ENCODE data around the gene GCHFR. TPM values are rescaled to one million over a fixed set of nuclear protein-coding genes. Genes with fewer than 3 reads are reported as not detected.

The GCHFR gene
- total and polyA plus RNA-seq, 8 donors = 4.9 to 21.4 (median 8.7) TPM

- H3K4me3 ChIP-seq = no peak overlapping the region
- no peaks in the 10 kb centered on the region for H3K36me3 ChIP-seq
- no peaks in the 10 kb centered on the region for H3K9me3 ChIP-seq
- H3K27ac ChIP-seq = peak overlapping the region; percentile 59 to 92 (median 74)
- intact Hi-C loops (cut with DNase I) = no loop called here
- H3K27me3 ChIP-seq = no peaks in the 10 kb centered on the region
- peaks cover 31 to 50% (median 34%) of the 10 kb centered on the region in 3 donors for H3K4me1 ChIP-seq
- DNase-seq = peak; percentile 75 to 87 (median 83)
- peak; percentile 80 to 90 (median 86) for ATAC-seq
- FAIRE-seq = no peak
- TF ChIP-seq CTCF (IDR thresholded peaks at IDR 0.05) = no peak
- 5 to 7% methylated on average over 4 of the region's 4 CpGs for WGBS, 2 donors
Measured at GRCh38 chr15:40787344-40787841, 23.5 kb downstream of the GCHFR start.

GRCh38 chr15:40787991-40788390, 24.1 kb downstream of the GCHFR start:
- no peaks in the 10 kb centered on the region for H3K36me3 ChIP-seq
- no peaks in the 10 kb centered on the region for H3K9me3 ChIP-seq
- H3K27me3 ChIP-seq = no peaks in the 10 kb centered on the region
- DNase-seq (peak in 1 of 6 donors; percentile 30), ATAC-seq (peak in 3 of 4 donors; percentile 10 to 19 (median 14)), FAIRE-seq (no peak)
- 47 to 48% methylated on average over 6 of the region's 6 CpGs for WGBS, 2 donors
- intact Hi-C loops (cut with DNase I) = no loop called here
- H3K4me1 ChIP-seq = peaks cover 31 to 51% (median 34%) of the 10 kb centered on the region in 3 donors
- no peak for TF ChIP-seq CTCF (IDR thresholded peaks at IDR 0.05)
- peak overlapping the region; percentile 59 to 92 (median 74) for H3K27ac ChIP-seq
- H3K4me3 ChIP-seq = no peak overlapping the region

- no peak for FAIRE-seq
- WGBS, 2 donors = 86 to 92% methylated on average over 5 of the region's 5 CpGs
- no peak for TF ChIP-seq CTCF (IDR thresholded peaks at IDR 0.05)
- H3K4me3 ChIP-seq = no peak overlapping the region
- ATAC-seq = no peak
- no peaks in the 10 kb centered on the region for H3K27me3 ChIP-seq
- intact Hi-C loops (cut with DNase I) = no loop called here
- H3K9me3 ChIP-seq = no peaks in the 10 kb centered on the region
- peak overlapping the region in 3 of 4 donors; percentile 52 to 92 (median 80) for H3K27ac ChIP-seq
- no peaks in the 10 kb centered on the region for H3K36me3 ChIP-seq
- peak in 1 of 6 donors; percentile 20 for DNase-seq
- peaks cover 34 to 62% (median 43%) of the 10 kb centered on the region in 3 donors for H3K4me1 ChIP-seq
Measured at GRCh38 chr15:40789119-40789518, 25.3 kb downstream of the GCHFR start.

GRCh38 chr15:40789999-40790398, 26.1 kb downstream of the GCHFR start:
- no peaks in the 10 kb centered on the region for H3K9me3 ChIP-seq
- ATAC-seq (no peak), FAIRE-seq (no peak), DNase-seq (peak in 1 of 6 donors; percentile 12)
- intact Hi-C loops (cut with DNase I) = no loop called here
- no peaks in the 10 kb centered on the region for H3K27me3 ChIP-seq
- no peak overlapping the region for H3K4me3 ChIP-seq
- 94 to 95% methylated on average over 8 of the region's 8 CpGs for WGBS, 2 donors
- TF ChIP-seq CTCF (IDR thresholded peaks at IDR 0.05) = no peak
- no peaks in the 10 kb centered on the region for H3K36me3 ChIP-seq
- H3K27ac ChIP-seq = peak overlapping the region in 2 of 4 donors; percentile 22 to 36
- H3K4me1 ChIP-seq = peaks cover 34 to 64% (median 47%) of the 10 kb centered on the region in 3 donors

GRCh38 chr15:40790718-40791117, 26.9 kb downstream of the GCHFR start:
- peaks cover 27 to 59% (median 40%) of the 10 kb centered on the region in 3 donors for H3K4me1 ChIP-seq
- no peak for TF ChIP-seq CTCF (IDR thresholded peaks at IDR 0.05)
- FAIRE-seq = no peak
- intact Hi-C loops (cut with DNase I) = no loop called here
- H3K27me3 ChIP-seq = no peaks in the 10 kb centered on the region
- no peak overlapping the region for H3K4me3 ChIP-seq
- ATAC-seq = no peak
- DNase-seq = no peak
- 43 to 48% methylated on average over 3 of the region's 3 CpGs for WGBS, 2 donors
- no peaks in the 10 kb centered on the region for H3K36me3 ChIP-seq
- no peaks in the 10 kb centered on the region for H3K9me3 ChIP-seq
- peak overlapping the region in 2 of 4 donors; percentile 36 to 64 for H3K27ac ChIP-seq
